ENCODE measurements around the gene OTUD4. TPM values are rescaled to one million over a fixed set of nuclear protein-coding genes. Genes with fewer than 3 reads are reported as not detected.

The OTUD4 gene
- total RNA-seq, 1 donor from 2014 or later: 17.2 TPM

- no peak for DNase-seq (ENCODE audit: low read depth)
- no peak overlapping the region for H3K4me3 ChIP-seq (ENCODE audit: low read depth, low read length)
- no peak for TF ChIP-seq CTCF (conservative IDR thresholded peaks at IDR 0.05; ENCODE audit: low read depth, low read length)
These were observed 50.3 kb downstream of the OTUD4 start for GRCh38 chr4:145130130-145130529.

- H3K4me3 ChIP-seq (ENCODE audit: low read depth, low read length): no peak overlapping the region
- no peak for DNase-seq (ENCODE audit: low read depth)
- no peak for TF ChIP-seq CTCF (conservative IDR thresholded peaks at IDR 0.05; ENCODE audit: low read depth, low read length)
These were observed 55.0 kb downstream of the OTUD4 start for GRCh38 chr4:145125396-145125795.

DNA sequence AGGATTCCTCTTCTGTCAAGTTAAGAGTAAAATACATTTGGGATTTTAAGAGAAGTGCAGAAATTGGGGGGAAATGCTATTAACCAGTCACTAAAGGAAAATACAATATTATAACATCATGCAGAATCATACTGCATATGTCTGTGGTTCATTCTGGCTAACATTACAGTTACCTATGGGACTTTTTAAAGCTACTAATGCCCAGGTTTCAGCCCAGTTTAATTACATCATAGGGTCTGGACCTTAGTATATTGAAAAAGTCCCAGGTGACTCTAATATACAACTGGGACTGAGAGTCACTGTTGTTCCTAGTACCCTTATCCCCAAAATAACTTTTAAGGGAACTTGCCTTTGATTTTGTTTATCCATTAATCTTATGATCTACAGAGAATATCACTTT is 72.3 kb downstream of the OTUD4 start:
- no peak for DNase-seq (ENCODE audit: low read depth)
- TF ChIP-seq CTCF (conservative IDR thresholded peaks at IDR 0.05; ENCODE audit: low read depth, low read length): no peak
- no peak overlapping the region for H3K4me3 ChIP-seq (ENCODE audit: low read depth, low read length)

DNA sequence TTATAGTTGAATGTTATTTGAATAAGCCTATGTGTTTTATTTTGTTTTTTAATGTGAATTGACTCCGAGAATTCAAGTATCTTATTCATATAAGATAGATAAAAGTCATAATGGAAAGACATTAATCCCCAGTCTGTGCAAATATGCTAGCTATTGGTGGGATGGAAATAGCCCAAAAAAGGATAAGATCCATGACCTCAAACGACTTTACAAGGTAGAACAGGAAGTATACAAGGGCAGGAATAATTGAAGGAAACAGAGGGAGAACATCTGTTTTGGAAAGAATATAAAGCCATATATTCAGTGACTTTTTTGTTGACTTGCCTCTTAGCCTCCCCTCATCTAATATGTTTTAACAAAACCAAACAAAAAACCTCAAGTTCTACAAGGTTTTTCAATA is 73.3 kb downstream of the OTUD4 start:
- no peak overlapping the region for H3K4me3 ChIP-seq (ENCODE audit: low read depth, low read length)
- TF ChIP-seq CTCF (conservative IDR thresholded peaks at IDR 0.05; ENCODE audit: low read depth, low read length): no peak
- DNase-seq (ENCODE audit: low read depth): no peak

DNA sequence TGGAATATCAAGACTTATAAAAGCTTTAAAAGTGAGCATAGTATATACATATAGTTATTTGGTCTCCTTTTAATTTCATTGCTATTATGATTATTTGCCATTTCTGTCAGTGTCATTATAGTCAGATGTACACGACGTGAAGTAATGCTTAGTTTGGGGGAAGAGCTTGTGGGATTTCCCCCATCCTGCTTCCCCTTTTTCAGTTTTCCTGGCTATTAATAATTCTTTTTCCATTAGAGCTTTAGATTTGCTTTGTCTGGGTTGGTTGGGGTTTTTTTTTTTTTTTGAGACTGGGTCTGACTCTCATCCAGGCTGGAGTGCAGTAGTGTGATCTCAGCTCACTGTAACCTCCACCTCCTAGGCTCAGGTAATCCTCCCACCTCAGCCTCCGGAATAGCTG is 76.9 kb downstream of the OTUD4 start:
- no peak for DNase-seq (ENCODE audit: low read depth)
- no peak overlapping the region for H3K4me3 ChIP-seq (ENCODE audit: low read depth, low read length)
- no peak for TF ChIP-seq CTCF (conservative IDR thresholded peaks at IDR 0.05; ENCODE audit: low read depth, low read length)

DNA sequence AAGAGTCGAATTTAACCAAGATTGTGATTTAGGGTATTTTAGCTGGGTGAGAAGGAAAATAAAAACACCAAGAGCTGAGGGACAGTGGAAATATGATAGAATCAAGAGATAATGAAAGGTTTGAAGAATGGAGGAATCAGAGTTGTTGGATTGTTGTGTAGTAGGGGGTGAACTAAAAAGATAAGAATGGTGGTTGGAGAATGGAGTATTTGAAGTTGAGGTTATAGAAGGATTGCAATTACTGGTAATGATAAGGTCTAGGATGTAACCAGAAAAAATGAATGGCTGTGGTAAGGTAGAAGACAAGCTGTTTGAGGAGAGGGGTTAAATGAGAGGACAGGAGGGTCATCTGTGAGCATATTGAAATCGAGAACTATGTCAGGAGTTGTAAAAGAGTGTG is 77.8 kb downstream of the OTUD4 start:
- no peak for DNase-seq (ENCODE audit: low read depth)
- H3K4me3 ChIP-seq (ENCODE audit: low read depth, low read length): no peak overlapping the region
- TF ChIP-seq CTCF (conservative IDR thresholded peaks at IDR 0.05; ENCODE audit: low read depth, low read length): no peak

DNA sequence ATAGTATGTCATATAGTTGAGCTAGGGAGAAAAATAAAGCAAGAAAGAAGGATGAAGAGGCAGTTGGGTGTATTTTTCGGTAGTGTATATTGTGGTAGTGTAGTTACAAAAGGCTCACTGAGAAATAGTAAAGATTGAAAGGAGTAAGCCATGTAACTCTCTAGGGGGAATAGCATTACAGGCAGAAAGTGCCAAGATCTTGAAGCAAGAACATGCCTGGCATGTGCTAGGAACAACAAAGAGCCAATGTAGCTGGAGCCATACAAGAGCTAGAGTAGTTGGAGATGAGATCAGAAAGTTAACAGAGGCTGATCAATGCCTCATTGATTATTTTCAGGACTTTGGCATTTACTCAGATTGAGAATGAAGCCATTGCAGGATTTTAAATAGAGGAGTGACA is 79.3 kb downstream of the OTUD4 start:
- no peak overlapping the region for H3K4me3 ChIP-seq (ENCODE audit: low read depth, low read length)
- no peak for TF ChIP-seq CTCF (conservative IDR thresholded peaks at IDR 0.05; ENCODE audit: low read depth, low read length)

More for the DNA sequence above, 79.3 kb downstream of the OTUD4 start:
- no peak for DNase-seq (ENCODE audit: low read depth)
